GM18526 (cell line): ENCODE measurements around the gene TBX2.

Source experiments
- POLR2A ChIP-seq: IDR thresholded peaks from 3 replicates; pipeline ENCODE4 v1.6.1; 2011; ENCODE audit not compliant: insufficient read length; ENCODE audit errors: extremely low read depth

The TBX2 gene

GRCh38 chr17:61420745-61421398 lies 21.2 kb downstream of the TBX2 start:
- TF ChIP-seq POLR2A: no peak

DNA sequence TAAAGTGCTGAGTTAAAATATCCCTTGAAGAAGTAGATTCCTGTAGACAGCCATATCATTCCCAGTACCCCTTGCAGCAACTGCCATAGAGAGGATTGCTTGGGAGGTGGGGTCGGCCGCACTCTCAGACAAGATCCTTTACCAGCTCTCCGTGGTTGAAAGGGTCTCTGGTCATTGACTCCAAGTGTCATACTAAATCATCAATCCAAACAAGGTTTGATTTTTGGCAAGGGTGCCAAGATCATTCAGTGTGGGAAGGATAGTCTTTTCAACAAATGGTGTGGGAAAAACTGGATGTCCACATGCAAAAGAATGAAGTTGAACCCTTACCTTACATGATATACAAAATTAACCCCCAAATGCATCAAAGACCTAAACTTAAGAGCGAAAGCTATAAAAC lies 21.8 kb downstream of the TBX2 start:
- TF ChIP-seq POLR2A: no peak

DNA sequence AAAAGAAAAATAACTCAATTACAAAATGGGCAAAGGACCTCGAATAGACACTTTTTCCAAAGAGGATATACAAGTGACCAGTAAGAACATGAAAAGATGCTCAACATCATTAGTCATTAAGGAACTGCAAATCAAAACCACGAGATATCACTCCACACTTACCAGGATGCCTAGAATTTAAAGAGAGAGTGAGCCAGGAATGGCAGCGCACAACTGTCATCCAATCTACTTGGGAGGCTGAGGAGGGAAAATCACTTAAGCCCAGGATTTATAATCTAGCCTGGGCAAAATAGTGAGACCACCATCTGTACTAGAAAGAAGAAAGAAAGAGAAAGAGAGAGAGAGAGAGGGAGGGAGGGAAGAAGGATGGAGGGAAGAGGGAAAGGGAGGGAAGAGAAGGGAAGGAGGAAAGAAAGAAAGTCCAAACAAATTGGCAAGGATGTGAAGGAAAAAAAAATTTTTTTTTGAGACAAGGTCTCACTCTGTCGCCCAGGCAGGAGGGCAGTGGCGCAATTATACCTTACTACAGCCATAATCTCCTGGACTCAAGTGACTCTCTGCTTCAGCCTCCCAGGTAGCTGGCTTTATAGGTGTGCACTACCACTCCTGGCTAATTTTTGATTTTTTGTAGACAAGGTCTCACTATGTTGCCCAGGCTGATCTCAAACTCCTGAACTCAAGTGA lies 22.6 kb downstream of the TBX2 start:
- no peak for TF ChIP-seq POLR2A

DNA sequence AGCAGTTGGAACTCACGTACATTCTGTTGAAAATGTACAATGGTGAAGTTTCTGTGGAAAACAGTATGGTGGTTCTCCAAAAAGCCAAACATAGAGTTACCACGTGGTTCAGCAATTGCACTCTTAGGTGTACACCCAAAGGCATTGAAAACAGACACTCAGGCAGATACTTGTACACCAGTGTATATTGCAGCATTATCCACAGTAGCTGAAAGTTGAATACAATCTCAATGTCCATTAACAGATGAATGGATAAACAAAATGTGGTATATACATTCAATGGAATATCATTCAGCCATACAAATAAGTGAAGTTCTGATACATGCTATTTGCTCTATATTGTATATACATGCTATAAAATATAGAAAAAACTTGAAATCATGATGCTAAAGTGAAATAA lies 23.2 kb downstream of the TBX2 start:
- TF ChIP-seq POLR2A: no peak

- no peak for TF ChIP-seq POLR2A
Observed at GRCh38 chr17:61423967-61424649, 24.5 kb downstream of the TBX2 start.

GRCh38 chr17:61425682-61426481 lies 26.2 kb downstream of the TBX2 start:
- TF ChIP-seq POLR2A: no peak

GRCh38 chr17:61426482-61427304 lies 27.1 kb downstream of the TBX2 start:
- TF ChIP-seq POLR2A: no peak

- TF ChIP-seq POLR2A: no peak
Observed at GRCh38 chr17:61427567-61427966, 27.9 kb downstream of the TBX2 start.

GRCh38 chr17:61429274-61429673 lies 29.6 kb downstream of the TBX2 start:
- no peak for TF ChIP-seq POLR2A

GRCh38 chr17:61431594-61432311 lies 32.1 kb downstream of the TBX2 start:
- TF ChIP-seq POLR2A: no peak

- TF ChIP-seq POLR2A: no peak
Observed at GRCh38 chr17:61436273-61436672, 36.6 kb downstream of the TBX2 start.

GRCh38 chr17:61436995-61437704 lies 37.5 kb downstream of the TBX2 start:
- TF ChIP-seq POLR2A: no peak

- no peak for TF ChIP-seq POLR2A
Observed at GRCh38 chr17:61440697-61441096, 41.1 kb downstream of the TBX2 start.
